PC-9 (cell line): ENCODE data around the gene ZMIZ1. TPM values are rescaled to one million over a fixed set of nuclear protein-coding genes. Genes with fewer than 3 reads are reported as not detected.
A peak's percentile ranks its signal among the peaks of the same experiment; 100 is the strongest.

Source experiments
- BruUV-seq: library from RNA; stranded (reverse); fragments of 400-500 nt; replicated peaks from 2 replicates; lab custom pipeline; 2021; lab: Mats Ljungman, UMichigan
- CTCF ChIA-PET: fragments of 300-600 bp; sonication (Branson Sonifier 250); formaldehyde crosslinking; loops from one replicate; lab custom pipeline; 2022; ENCODE audit warnings: antibody characterized with exemption; lab: Charles Lee
- POLR2A ChIA-PET: fragments of 300-600 bp; sonication (Branson Sonifier 250); formaldehyde crosslinking; loops from one replicate; lab custom pipeline; 2022; ENCODE audit warnings: antibody characterized with exemption; ENCODE audit not compliant: unreplicated experiment; lab: Charles Lee
- DNase-seq, 2 experiments: peaks; one replicate each; pipeline versions ENCODE4 v3.0.0 to v3.0.0-alpha.2; 2015 to 2022; ENCODE audit warnings: mixed read lengths in 1 of 2
- H2AFZ ChIP-seq: fragments of 200-600 bp; sonication (generic); 2 replicates; pipeline ENCODE4 v1.8.1; 2017; ENCODE audit warnings: antibody characterized with exemption
- H3F3A ChIP-seq: fragments of 200-600 bp; sonication (generic); 2 replicates; pipeline ENCODE4 v1.8.1; 2017; ENCODE audit warnings: antibody characterized with exemption, mild to moderate bottlenecking, low read depth; ENCODE audit not compliant: insufficient read depth
- H3K27ac ChIP-seq: fragments of 200-600 bp; sonication (generic); 2 replicates; pipeline ENCODE4 v1.6.1; 2016; ENCODE audit warnings: mixed run types
- H3K27me3 ChIP-seq: fragments of 200-600 bp; sonication (generic); 2 replicates; pipeline ENCODE4 v1.6.1; 2016; ENCODE audit warnings: low read depth, mixed run types; ENCODE audit not compliant: insufficient read depth
- H3K36me3 ChIP-seq: fragments of 200-600 bp; sonication (generic); 2 replicates; pipeline ENCODE4 v1.6.1; 2016; ENCODE audit warnings: low read depth, mixed run types
- H3K4me1 ChIP-seq: fragments of 200-600 bp; sonication (generic); replicated peaks from 2 replicates; pipeline ENCODE4 v1.6.1; 2016; ENCODE audit warnings: mixed run types; ENCODE audit not compliant: insufficient read depth
- H3K4me2 ChIP-seq: fragments of 200-600 bp; sonication (generic); 2 replicates; pipeline ENCODE4 v1.6.1; 2017; ENCODE audit warnings: mixed run types
- H3K4me3 ChIP-seq: fragments of 200-600 bp; sonication (generic); 2 replicates; pipeline ENCODE4 v1.6.1; 2016; ENCODE audit warnings: mixed run types
- H3K79me2 ChIP-seq: fragments of 200-600 bp; sonication (generic); 2 replicates; pipeline ENCODE4 v1.6.1; 2017; ENCODE audit warnings: low read depth, mixed run types
- H3K9me2 ChIP-seq: fragments of 200-600 bp; sonication (generic); 2 replicates; pipeline ENCODE4 v1.8.1; 2017; ENCODE audit warnings: mild to moderate bottlenecking; ENCODE audit not compliant: insufficient read depth
- H3K9me3 ChIP-seq: fragments of 200-600 bp; sonication (generic); 2 replicates; pipeline ENCODE4 v1.8.1; 2016; ENCODE audit warnings: low read depth; ENCODE audit not compliant: insufficient read depth
- H4K20me1 ChIP-seq: fragments of 200-600 bp; sonication (generic); 2 replicates; pipeline ENCODE4 v1.8.1; 2017; ENCODE audit not compliant: insufficient read depth
- EZH2 ChIP-seq: fragments of 200-600 bp; sonication (generic); IDR thresholded peaks from 2 replicates; pipeline ENCODE4 v1.8.0; 2017; ENCODE audit warnings: antibody characterized with exemption, low read depth
- intact Hi-C: fragments of 100-400 bp; cut with micrococcal nuclease; formaldehyde crosslinking; loops from one replicate; pipeline ENCODE4 v1.10.0; 2022; ENCODE audit not compliant: unreplicated experiment
- total RNA-seq: library from RNA; stranded (reverse); gene quantifications from 2 replicates; pipeline ENCODE4 v1.2.3, GENCODE V29; 2021
- TF ChIP-seq, protein P1 (sequence below): fragments of 200-600 bp; sonication (generic); conservative IDR thresholded peaks from 2 replicates; pipeline ENCODE4 v1.6.1; 2017; ENCODE audit warnings: mixed run types, antibody characterized with exemption, mild to moderate bottlenecking, moderate library complexity

ZMIZ1 gene
- total RNA-seq, 1 experiment from 2014 or later, result 47.6 TPM

DNA sequence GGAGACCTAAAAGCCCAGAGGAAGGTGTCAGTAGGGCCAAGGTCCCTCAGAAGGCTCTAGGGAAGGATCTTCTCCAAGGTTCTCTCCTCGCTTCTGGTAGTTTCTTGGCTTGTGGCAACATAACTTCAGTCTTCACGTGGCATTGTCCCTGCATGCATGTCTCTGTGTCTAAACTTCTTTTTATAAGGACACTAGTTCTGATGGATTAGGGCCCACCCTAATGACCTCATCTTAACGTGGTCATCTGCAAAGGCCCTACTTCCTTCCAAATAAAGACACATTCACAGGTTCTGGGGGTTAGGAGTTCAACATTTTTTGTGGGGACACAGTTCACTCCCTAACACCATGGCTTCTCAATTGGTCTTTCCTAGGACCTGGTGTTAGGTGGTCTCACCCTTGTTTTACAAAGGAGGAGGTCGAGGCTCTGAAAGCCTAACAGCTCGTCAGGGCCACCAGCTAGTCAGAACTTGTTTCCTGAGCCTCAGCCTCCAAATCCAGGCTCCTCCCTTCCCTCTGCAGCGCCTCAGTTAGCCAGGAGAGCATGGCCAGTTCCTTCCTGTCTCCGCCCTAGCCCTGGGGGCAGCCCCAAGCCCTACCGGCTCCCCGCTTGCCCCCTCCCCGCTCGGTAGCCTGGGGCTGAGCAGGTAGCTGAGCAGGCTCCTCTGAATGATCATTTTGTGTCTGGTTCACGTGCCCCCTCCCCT, 168.8 kb downstream of the ZMIZ1 start:
- Histone ChIP-seq H3K4me3 (no peak overlapping the region), H4K20me1 (no peaks in the 10 kb centered on the region), H3K27me3 (no peaks in the 10 kb centered on the region), H3K4me2 (peak overlapping the region; percentile 63), H3F3A (peaks cover 43% of the 10 kb centered on the region), H2AFZ (no peak overlapping the region), H3K36me3 (0 out of 2 replicates have a peak, but pooled peaks cover 7% of the 10 kb centered on the region), H3K4me1 (peaks cover 55% of the 10 kb centered on the region), H3K27ac (peak overlapping the region; percentile 58), H3K9me3 (no peaks in the 10 kb centered on the region), H3K79me2 (no peaks in the 10 kb centered on the region), H3K9me2 (no peaks in the 10 kb centered on the region)
- BruUV-seq, result TSS peak; percentile 53
- TF ChIP-seq, protein P1, sequence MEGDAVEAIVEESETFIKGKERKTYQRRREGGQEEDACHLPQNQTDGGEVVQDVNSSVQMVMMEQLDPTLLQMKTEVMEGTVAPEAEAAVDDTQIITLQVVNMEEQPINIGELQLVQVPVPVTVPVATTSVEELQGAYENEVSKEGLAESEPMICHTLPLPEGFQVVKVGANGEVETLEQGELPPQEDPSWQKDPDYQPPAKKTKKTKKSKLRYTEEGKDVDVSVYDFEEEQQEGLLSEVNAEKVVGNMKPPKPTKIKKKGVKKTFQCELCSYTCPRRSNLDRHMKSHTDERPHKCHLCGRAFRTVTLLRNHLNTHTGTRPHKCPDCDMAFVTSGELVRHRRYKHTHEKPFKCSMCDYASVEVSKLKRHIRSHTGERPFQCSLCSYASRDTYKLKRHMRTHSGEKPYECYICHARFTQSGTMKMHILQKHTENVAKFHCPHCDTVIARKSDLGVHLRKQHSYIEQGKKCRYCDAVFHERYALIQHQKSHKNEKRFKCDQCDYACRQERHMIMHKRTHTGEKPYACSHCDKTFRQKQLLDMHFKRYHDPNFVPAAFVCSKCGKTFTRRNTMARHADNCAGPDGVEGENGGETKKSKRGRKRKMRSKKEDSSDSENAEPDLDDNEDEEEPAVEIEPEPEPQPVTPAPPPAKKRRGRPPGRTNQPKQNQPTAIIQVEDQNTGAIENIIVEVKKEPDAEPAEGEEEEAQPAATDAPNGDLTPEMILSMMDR, result no peak
- ChIA-PET POLR2A (interaction anchor here (0.6 kb wide), 1 partner anchor 552 kb away, joined by 3 read pairs; no protein-coding TSS in a partner anchor), CTCF (no interaction called here)
- intact Hi-C loops, result no loop called here
- peak in 1 of 2 experiments; percentile 94 for DNase-seq

DNA sequence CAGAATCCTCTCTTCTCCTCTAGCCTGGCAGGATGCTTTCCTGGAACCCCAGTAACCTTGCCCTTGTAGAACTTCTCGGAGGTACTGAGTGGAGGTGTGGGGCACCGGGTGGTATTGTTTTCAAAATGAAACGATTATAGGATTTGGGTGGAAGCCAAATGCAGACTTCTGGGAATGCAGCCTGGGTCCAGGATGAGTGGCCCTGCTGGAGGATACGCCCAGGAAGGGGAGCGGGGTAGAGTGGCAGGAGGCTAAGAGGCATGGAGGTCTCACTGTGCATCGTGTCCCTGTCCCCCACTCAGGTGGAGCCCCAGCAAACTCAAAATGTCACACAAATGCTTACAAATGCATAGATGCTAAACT, 169.4 kb downstream of the ZMIZ1 start:
- no peaks in the 10 kb centered on the region for H3K9me2 ChIP-seq
- TF ChIP-seq, protein P1, result no peak
- no peak for TF ChIP-seq EZH2
- no TSS peak for BruUV-seq
- no peaks in the 10 kb centered on the region for H4K20me1 ChIP-seq
- peak in 1 of 2 experiments; percentile 66 for DNase-seq
- POLR2A ChIA-PET, result interaction anchor here (0.6 kb wide), 2 partner anchors 27 to 552 kb away, joined by 3 to 4 read pairs; no protein-coding TSS in a partner anchor
- peak overlapping the region; percentile 63 for H3K4me2 ChIP-seq
- H3K27me3 ChIP-seq, result no peaks in the 10 kb centered on the region
- H3F3A ChIP-seq, result peaks cover 43% of the 10 kb centered on the region
- no peaks in the 10 kb centered on the region for H3K79me2 ChIP-seq
- H3K4me3 ChIP-seq, result no peak overlapping the region
- H2AFZ ChIP-seq, result no peak overlapping the region
- peaks cover 55% of the 10 kb centered on the region for H3K4me1 ChIP-seq
- H3K9me3 ChIP-seq, result no peaks in the 10 kb centered on the region
- peak overlapping the region; percentile 58 for H3K27ac ChIP-seq
- intact Hi-C loops, result no loop called here
- 0 out of 2 replicates have a peak, but pooled peaks cover 7% of the 10 kb centered on the region for H3K36me3 ChIP-seq
- CTCF ChIA-PET, result no interaction called here

DNA sequence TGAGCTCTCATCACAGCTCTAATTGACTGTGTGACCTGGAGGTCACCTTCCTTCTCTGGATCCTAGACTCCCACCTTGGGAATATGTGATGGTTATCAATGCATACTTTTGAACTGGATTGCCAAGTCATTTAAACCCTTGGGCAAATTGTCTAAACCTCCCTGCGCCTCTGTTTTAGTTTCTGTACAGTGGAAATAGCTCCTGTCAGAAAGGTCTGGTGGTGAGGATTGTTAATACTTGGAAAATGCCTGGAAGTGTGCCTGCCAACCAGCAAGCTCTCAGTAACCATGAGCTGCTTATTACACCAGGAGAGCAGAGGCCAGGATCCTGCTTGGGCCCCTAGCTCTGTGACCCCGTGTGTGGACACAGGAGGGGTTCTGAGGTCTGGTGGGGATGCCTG, 169.8 kb downstream of the ZMIZ1 start:
- Histone ChIP-seq H3K4me1 (peaks cover 55% of the 10 kb centered on the region), H2AFZ (no peak overlapping the region), H3K79me2 (no peaks in the 10 kb centered on the region), H3K36me3 (0 out of 2 replicates have a peak, but pooled peaks cover 7% of the 10 kb centered on the region), H3F3A (peaks cover 43% of the 10 kb centered on the region), H3K27ac (peak overlapping the region; percentile 58), H3K9me3 (no peaks in the 10 kb centered on the region), H3K27me3 (no peaks in the 10 kb centered on the region), H3K4me3 (no peak overlapping the region), H3K9me2 (no peaks in the 10 kb centered on the region), H3K4me2 (peak overlapping the region; percentile 63), H4K20me1 (no peaks in the 10 kb centered on the region)
- peak; percentile 19 to 52 for DNase-seq
- intact Hi-C loops, result no loop called here
- POLR2A ChIA-PET, result interaction anchor here (0.6 kb wide), 3 partner anchors 27 to 1406 kb away, joined by 3 to 4 read pairs (median 4); no protein-coding TSS in a partner anchor
- CTCF ChIA-PET, result no interaction called here
- TF ChIP-seq EZH2, result no peak
- TF ChIP-seq, protein P1, result no peak
- BruUV-seq, result no TSS peak
